ENCODE data around the gene DEGS2.

DNA sequence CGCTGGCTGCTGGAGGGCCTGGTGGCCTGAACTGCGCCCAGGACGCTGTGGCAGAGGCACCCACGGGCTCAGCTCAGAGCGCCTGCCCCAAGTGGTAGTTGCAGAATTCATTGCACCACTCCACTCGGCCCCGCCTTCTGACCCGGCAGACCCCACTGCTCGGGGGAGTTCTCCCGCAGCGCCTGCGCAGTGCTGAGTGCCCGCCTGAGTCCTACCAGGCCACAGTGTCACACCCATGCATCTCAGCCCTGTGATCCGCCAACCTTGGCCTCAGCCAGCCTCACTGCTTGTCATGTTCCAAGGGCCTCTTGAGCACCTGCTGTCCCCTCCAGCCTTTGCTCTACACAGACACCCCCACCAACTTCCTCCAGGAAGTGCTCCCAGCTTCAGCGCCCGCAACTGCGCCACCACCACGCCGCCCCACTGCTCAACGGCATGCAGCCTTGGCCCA, 12.2 kb downstream of the DEGS2 start:
- TF ChIP-seq, protein P1, sequence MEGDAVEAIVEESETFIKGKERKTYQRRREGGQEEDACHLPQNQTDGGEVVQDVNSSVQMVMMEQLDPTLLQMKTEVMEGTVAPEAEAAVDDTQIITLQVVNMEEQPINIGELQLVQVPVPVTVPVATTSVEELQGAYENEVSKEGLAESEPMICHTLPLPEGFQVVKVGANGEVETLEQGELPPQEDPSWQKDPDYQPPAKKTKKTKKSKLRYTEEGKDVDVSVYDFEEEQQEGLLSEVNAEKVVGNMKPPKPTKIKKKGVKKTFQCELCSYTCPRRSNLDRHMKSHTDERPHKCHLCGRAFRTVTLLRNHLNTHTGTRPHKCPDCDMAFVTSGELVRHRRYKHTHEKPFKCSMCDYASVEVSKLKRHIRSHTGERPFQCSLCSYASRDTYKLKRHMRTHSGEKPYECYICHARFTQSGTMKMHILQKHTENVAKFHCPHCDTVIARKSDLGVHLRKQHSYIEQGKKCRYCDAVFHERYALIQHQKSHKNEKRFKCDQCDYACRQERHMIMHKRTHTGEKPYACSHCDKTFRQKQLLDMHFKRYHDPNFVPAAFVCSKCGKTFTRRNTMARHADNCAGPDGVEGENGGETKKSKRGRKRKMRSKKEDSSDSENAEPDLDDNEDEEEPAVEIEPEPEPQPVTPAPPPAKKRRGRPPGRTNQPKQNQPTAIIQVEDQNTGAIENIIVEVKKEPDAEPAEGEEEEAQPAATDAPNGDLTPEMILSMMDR (conservative IDR thresholded peaks at IDR 0.05; ENCODE audit: low read length), result no peak
- no peak for TF ChIP-seq EZH2phosphoT487 (IDR thresholded peaks at IDR 0.05; ENCODE audit: borderline replicate concordance)
